GM06990 (cell line): ENCODE measurements around the gene CGB8.
"Not testable (repeated sequence)": the region's sequence is repeated elsewhere in the genome, so short reads cannot be mapped to it uniquely, and the experiment has no call there.

Source experiments
- DNase-seq: peaks from one replicate; pipeline ENCODE4 v3.0.0-alpha.2; 2011; ENCODE audit not compliant: insufficient read length; ENCODE audit errors: extremely low read depth
- H3K27me3 ChIP-seq: replicated peaks from 2 replicates; pipeline ENCODE4 v1.6.0; 2011; ENCODE audit warnings: low read length; ENCODE audit not compliant: control insufficient read depth, insufficient read depth
- H3K36me3 ChIP-seq: 2 replicates; pipeline ENCODE4 v1.5.1; 2011; ENCODE audit warnings: low read length; ENCODE audit not compliant: control insufficient read depth, insufficient read depth
- H3K4me3 ChIP-seq: replicated peaks from 2 replicates; pipeline ENCODE4 v1.5.1; 2011; ENCODE audit warnings: low read depth, mild to moderate bottlenecking, control low read depth, low read length
- CTCF ChIP-seq: IDR thresholded peaks from 2 replicates; pipeline ENCODE4 v1.5.1; 2011; ENCODE audit warnings: low read length, control low read depth, mild to moderate bottlenecking, inconsistent platforms; ENCODE audit not compliant: insufficient read depth, poor library complexity, severe bottlenecking

Gene CGB8

GRCh38 chr19:49020931-49021895, 27.7 kb downstream of the CGB8 start:
- Histone ChIP-seq H3K4me3 (no peak overlapping the region), H3K36me3 (peaks cover under 1% of the 10 kb centered on the region; the same call in 1 of the 2 replicates), H3K27me3 (no peaks in the 10 kb centered on the region)
- TF ChIP-seq CTCF: no peak
- no peak for DNase-seq

- H3K27me3 ChIP-seq: no peaks in the 10 kb centered on the region
- DNase-seq: no peak
- no peak for TF ChIP-seq CTCF
These were observed 28.6 kb downstream of the CGB8 start for GRCh38 chr19:49020342-49020741.

GRCh38 chr19:49019242-49019932, 29.5 kb downstream of the CGB8 start:
- H3K4me3 ChIP-seq: peak overlapping the region; percentile 46
- peak; percentile 66 for DNase-seq
- TF ChIP-seq CTCF: peak; percentile 36
- no peaks in the 10 kb centered on the region for H3K27me3 ChIP-seq
- H3K36me3 ChIP-seq: peaks cover 9% of the 10 kb centered on the region

More at GRCh38 chr19:49020342-49020741, 28.6 kb downstream of the CGB8 start:
- Histone ChIP-seq H3K4me3 (no peak overlapping the region), H3K36me3 (peaks cover 7% of the 10 kb centered on the region)

- not testable (repeated sequence) for H3K27me3 ChIP-seq, DNase-seq, H3K36me3 ChIP-seq
- H3K4me3 ChIP-seq: peak overlapping the region; percentile 46
These were observed 30.3 kb downstream of the CGB8 start for GRCh38 chr19:49018388-49019241.

GRCh38 chr19:49017666-49018351, 31.1 kb downstream of the CGB8 start:
- peaks cover 9% of the 10 kb centered on the region for H3K36me3 ChIP-seq
- peak overlapping the region; percentile 39 for H3K4me3 ChIP-seq
- no peaks in the 10 kb centered on the region for H3K27me3 ChIP-seq
- TF ChIP-seq CTCF: peak; percentile 78
- peak; percentile 74 for DNase-seq
